IMR-90 (cell line): ENCODE measurements around the gene TFAP2A.

Source experiments
- CEBPB ChIP-seq: IDR thresholded peaks from 2 replicates; pipeline ENCODE4 v1.6.1; 2012; ENCODE audit warnings: low read depth, low read length, improper control_type of control experiment
- CTCF ChIP-seq: conservative IDR thresholded peaks from 2 replicates; pipeline ENCODE4 v1.5.1; 2012; ENCODE audit warnings: mild to moderate bottlenecking, low read depth, low read length, improper control_type of control experiment
- POLR2A ChIP-seq: IDR thresholded peaks from 2 replicates; pipeline ENCODE4 v1.6.1; 2012; ENCODE audit warnings: mild to moderate bottlenecking, low read depth, low read length
- SMC3 ChIP-seq: fragments of 150-350 bp; IDR thresholded peaks from 2 replicates; pipeline ENCODE4 v1.6.1; 2016; ENCODE audit warnings: low read depth, mild to moderate bottlenecking, antibody characterized with exemption, low read length, moderate library complexity

- TF ChIP-seq SMC3 = no peak
- TF ChIP-seq CTCF = no peak
- TF ChIP-seq POLR2A = no peak
- no peak for TF ChIP-seq CEBPB
Measured at GRCh38 chr6:10407674-10408054, 7.2 kb downstream of the TFAP2A start.
